Measurements from ENCODE around the gene COL6A3. TPM values are rescaled to one million over a fixed set of nuclear protein-coding genes. Genes with fewer than 3 reads are reported as not detected.

The COL6A3 gene
- polyA plus RNA-seq, 1 donor (not counting 4 experiments of a cell fraction or from before 2014, with no cell fraction given) = not detected

DNA sequence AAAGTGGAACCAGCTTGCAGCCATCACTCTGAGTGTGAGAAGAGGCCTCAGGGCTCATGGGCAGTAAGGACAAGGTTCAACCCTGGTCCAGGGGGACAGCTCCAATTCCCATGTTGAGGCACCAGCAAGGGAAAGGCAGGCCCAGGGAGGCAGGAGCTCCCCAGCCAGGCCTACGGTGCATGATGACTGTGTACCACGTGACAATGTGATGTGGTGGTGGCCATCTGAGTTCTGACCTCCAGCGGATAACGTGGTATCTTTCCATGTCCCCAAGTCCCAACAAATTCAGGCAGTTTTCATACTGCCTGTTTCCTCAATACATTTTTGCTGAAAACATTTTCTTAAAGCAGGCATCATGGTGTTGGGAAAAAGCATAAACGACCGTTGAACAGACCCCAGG lies 36.1 kb upstream of the COL6A3 start:
- Histone ChIP-seq H2AFZ (ENCODE audit: control insufficient read depth, low read length) (no peak overlapping the region), H3K9me1 (ENCODE audit: control insufficient read depth, extremely low read depth, insufficient read depth, low read length) (no peaks in the 10 kb centered on the region), H3K4me2 (ENCODE audit: control insufficient read depth, extremely low read depth, insufficient read depth, low read depth, low read length) (no peak overlapping the region), H3K36me3 (ENCODE audit: control insufficient read depth in 2 of 2, extremely low read depth in 1 of 2, insufficient read depth in 2 of 2, low read length in 2 of 2) (no peaks in the 10 kb centered on the region), H3K79me2 (ENCODE audit: control insufficient read depth, insufficient read depth, low read length) (no peaks in the 10 kb centered on the region), H3K9ac (ENCODE audit: control insufficient read depth, extremely low read depth, insufficient read depth, low read length) (no peak overlapping the region), H3K27me3 (ENCODE audit: control insufficient read depth, extremely low read depth, insufficient read depth, low read length) (peaks cover 6% of the 10 kb centered on the region), H3K27ac (ENCODE audit: control insufficient read depth, insufficient read depth, low read length) (no peak overlapping the region), H4K20me1 (ENCODE audit: control insufficient read depth, extremely low read depth, insufficient read depth, low read length) (no peaks in the 10 kb centered on the region), H3K4me1 (ENCODE audit: control insufficient read depth, extremely low read depth, insufficient read depth, low read length) (no peaks in the 10 kb centered on the region), H3K9me3 (ENCODE audit: control insufficient read depth, low read depth, low read length) (no peaks in the 10 kb centered on the region), H3K4me3 (ENCODE audit: control insufficient read depth in 2 of 3, extremely low read depth in 1 of 3, insufficient read depth in 2 of 3, low read depth in 1 of 3, low read length in 3 of 3) (no peak overlapping the region)
- no peak for TF ChIP-seq EZH2 (IDR thresholded peaks at IDR 0.05; ENCODE audit: low read length)
- TF ChIP-seq, protein P1, sequence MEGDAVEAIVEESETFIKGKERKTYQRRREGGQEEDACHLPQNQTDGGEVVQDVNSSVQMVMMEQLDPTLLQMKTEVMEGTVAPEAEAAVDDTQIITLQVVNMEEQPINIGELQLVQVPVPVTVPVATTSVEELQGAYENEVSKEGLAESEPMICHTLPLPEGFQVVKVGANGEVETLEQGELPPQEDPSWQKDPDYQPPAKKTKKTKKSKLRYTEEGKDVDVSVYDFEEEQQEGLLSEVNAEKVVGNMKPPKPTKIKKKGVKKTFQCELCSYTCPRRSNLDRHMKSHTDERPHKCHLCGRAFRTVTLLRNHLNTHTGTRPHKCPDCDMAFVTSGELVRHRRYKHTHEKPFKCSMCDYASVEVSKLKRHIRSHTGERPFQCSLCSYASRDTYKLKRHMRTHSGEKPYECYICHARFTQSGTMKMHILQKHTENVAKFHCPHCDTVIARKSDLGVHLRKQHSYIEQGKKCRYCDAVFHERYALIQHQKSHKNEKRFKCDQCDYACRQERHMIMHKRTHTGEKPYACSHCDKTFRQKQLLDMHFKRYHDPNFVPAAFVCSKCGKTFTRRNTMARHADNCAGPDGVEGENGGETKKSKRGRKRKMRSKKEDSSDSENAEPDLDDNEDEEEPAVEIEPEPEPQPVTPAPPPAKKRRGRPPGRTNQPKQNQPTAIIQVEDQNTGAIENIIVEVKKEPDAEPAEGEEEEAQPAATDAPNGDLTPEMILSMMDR (optimal IDR thresholded peaks at IDR 0.05 in 1 of 3, IDR thresholded peaks at IDR 0.05 in 1 of 3, conservative IDR thresholded peaks at IDR 0.05 in 1 of 3; ENCODE audit: extremely low read depth in 1 of 3, insufficient read depth in 2 of 3, low read length in 3 of 3) = no peak
- no peak for DNase-seq (ENCODE audit: low read depth, low spot score)
- FAIRE-seq = no peak
- dilution Hi-C loops (cut with MboI; ENCODE audit: extremely low pct_ligation_motif_present, low sequenced_read_pairs) = no loop called here

DNA sequence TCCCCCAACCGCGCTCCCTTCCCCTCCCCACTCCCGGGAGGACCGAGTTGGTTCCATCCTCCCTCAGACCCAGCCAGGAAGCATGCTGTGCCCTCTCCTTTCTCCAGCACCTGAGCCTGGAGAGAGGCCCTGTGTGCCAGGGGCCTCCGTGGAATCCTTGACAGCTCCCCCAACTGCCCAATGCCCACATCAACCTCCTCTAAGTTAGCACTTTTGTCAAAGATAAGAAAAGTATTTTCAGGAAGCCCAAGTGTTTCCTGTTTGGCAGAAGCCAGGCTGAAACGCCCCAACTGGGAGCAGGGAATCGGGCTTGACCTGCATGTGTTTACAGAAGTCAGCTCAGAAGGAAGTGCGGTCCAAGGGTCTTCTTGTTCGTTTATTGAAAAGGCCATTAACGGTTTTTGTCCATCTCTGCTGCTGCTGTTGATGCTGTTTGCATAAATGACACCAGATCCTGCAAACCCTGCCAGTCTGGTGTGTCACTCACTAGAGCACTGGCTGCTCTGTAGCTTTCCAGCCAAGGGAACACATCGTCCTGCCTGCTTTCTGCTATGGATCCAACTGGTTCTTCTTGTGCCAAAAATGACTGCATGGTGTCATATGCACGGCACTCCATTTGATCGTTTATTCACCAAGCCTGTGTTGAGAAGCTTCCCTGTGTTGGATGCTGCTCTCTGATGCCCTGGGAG lies 35.4 kb upstream of the COL6A3 start:
- H3K9me1 ChIP-seq (ENCODE audit: control insufficient read depth, extremely low read depth, insufficient read depth, low read length) = no peaks in the 10 kb centered on the region
- no peaks in the 10 kb centered on the region for H3K79me2 ChIP-seq (ENCODE audit: control insufficient read depth, insufficient read depth, low read length)
- H3K27me3 ChIP-seq (ENCODE audit: control insufficient read depth, extremely low read depth, insufficient read depth, low read length) = peaks cover 6% of the 10 kb centered on the region
- dilution Hi-C loops (cut with MboI; ENCODE audit: extremely low pct_ligation_motif_present, low sequenced_read_pairs) = no loop called here
- H4K20me1 ChIP-seq (ENCODE audit: control insufficient read depth, extremely low read depth, insufficient read depth, low read length) = no peaks in the 10 kb centered on the region
- no peak overlapping the region for H3K4me2 ChIP-seq (ENCODE audit: control insufficient read depth, extremely low read depth, insufficient read depth, low read depth, low read length)
- H3K9me3 ChIP-seq (ENCODE audit: control insufficient read depth, low read depth, low read length) = no peaks in the 10 kb centered on the region
- FAIRE-seq (no peak), DNase-seq (ENCODE audit: low read depth, low spot score) (no peak)
- H3K4me3 ChIP-seq (ENCODE audit: control insufficient read depth in 2 of 3, extremely low read depth in 1 of 3, insufficient read depth in 2 of 3, low read depth in 1 of 3, low read length in 3 of 3) = no peak overlapping the region
- no peaks in the 10 kb centered on the region for H3K4me1 ChIP-seq (ENCODE audit: control insufficient read depth, extremely low read depth, insufficient read depth, low read length)
- no peaks in the 10 kb centered on the region for H3K36me3 ChIP-seq (ENCODE audit: control insufficient read depth in 2 of 2, extremely low read depth in 1 of 2, insufficient read depth in 2 of 2, low read length in 2 of 2)
- H3K27ac ChIP-seq (ENCODE audit: control insufficient read depth, insufficient read depth, low read length) = no peak overlapping the region
- H2AFZ ChIP-seq (ENCODE audit: control insufficient read depth, low read length) = no peak overlapping the region
- TF ChIP-seq, protein P1 (optimal IDR thresholded peaks at IDR 0.05 in 1 of 3, IDR thresholded peaks at IDR 0.05 in 1 of 3, conservative IDR thresholded peaks at IDR 0.05 in 1 of 3; ENCODE audit: extremely low read depth in 1 of 3, insufficient read depth in 2 of 3, low read length in 3 of 3) = no peak
- no peak for TF ChIP-seq EZH2 (IDR thresholded peaks at IDR 0.05; ENCODE audit: low read length)
- no peak overlapping the region for H3K9ac ChIP-seq (ENCODE audit: control insufficient read depth, extremely low read depth, insufficient read depth, low read length)
